Activated CD8-positive, alpha-beta T cell treated with anti-CD3 and anti-CD28 coated beads for 36 hours (primary cell): Measurements from ENCODE around the gene CD46. TPM values are rescaled to one million over a fixed set of nuclear protein-coding genes. Genes with fewer than 3 reads are reported as not detected.
A peak's percentile ranks its signal among the peaks of the same experiment; 100 is the strongest.

Source experiments
- ATAC-seq: fragments of 200-7000 bp; cut with Tn5 transposase; one replicate; pipeline ENCODE4 v1.10.0; 2021; ENCODE audit warnings: mild to moderate bottlenecking, moderate library complexity
- CTCF ChIA-PET: fragments of 350-600 bp; sonication (Branson Sonifier 250); formaldehyde crosslinking; loops from one replicate; lab custom pipeline; 2021; ENCODE audit warnings: antibody characterized with exemption; lab: Charles Lee
- POLR2A ChIA-PET: fragments of 350-600 bp; sonication (Branson Sonifier 250); formaldehyde crosslinking; loops from one replicate; lab custom pipeline; 2021; ENCODE audit warnings: antibody characterized with exemption; lab: Charles Lee
- DNase-seq: peaks from one replicate; pipeline ENCODE4 v3.0.0-alpha.2; 2020
- H3K27ac Mint-ChIP-seq: one replicate; pipeline ENCODE4 v1.8.0; 2021; ENCODE audit warnings: mild to moderate bottlenecking, mixed read lengths
- H3K27me3 Mint-ChIP-seq: one replicate; pipeline ENCODE4 v1.8.0; 2021; ENCODE audit warnings: mixed read lengths
- H3K36me3 Mint-ChIP-seq: one replicate; pipeline ENCODE4 v1.8.0; 2021; ENCODE audit warnings: low read depth, mixed read lengths
- H3K4me1 Mint-ChIP-seq: one replicate; pipeline ENCODE4 v1.8.0; 2021; ENCODE audit warnings: low read depth, mixed read lengths
- H3K4me3 Mint-ChIP-seq: one replicate; pipeline ENCODE4 v1.8.0; 2021; ENCODE audit warnings: mild to moderate bottlenecking, moderate library complexity, mixed read lengths
- H3K9me3 Mint-ChIP-seq: one replicate; pipeline ENCODE4 v1.8.0; 2021; ENCODE audit warnings: mixed read lengths
- intact Hi-C: fragments of 100-400 bp; cut with micrococcal nuclease; formaldehyde crosslinking; loops from one replicate; pipeline ENCODE4 v1.10.0; 2022
- total RNA-seq, 2 experiments: library from RNA; stranded (reverse); gene quantifications; one replicate each; pipeline ENCODE4 v1.2.3, GENCODE V29; 2021
- TF ChIP-seq, protein P1 (sequence below): fragments of 200-600 bp; IDR thresholded peaks from one replicate; pipeline ENCODE4 v1.8.0; 2022; ENCODE audit warnings: antibody characterized with exemption, mild to moderate bottlenecking

CD46 gene
- total RNA-seq, 2 experiments from 2014 or later: 77.7 to 84.3 TPM

DNA sequence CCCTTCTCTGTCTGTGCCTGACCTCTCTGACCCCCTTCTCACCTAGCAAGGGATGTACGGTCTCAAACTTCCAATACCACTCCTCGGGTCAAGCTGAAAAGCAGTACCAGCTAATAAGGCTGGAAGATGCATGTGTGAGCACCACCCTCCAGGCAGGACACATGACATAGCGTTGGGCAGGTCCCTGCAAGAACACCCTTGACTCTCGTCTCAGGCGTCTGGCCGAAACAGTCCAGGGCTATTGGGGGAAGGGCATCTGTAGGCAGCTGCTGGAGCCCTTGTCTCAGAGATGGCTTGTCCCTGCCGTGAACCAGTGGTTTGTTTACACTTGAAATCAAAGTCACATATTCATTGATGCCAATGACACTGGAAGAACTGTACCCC is 56.5 kb downstream of the CD46 start:
- H3K27ac Mint-ChIP-seq: no peak overlapping the region
- POLR2A ChIA-PET: no interaction called here
- intact Hi-C loops: no loop called here
- H3K4me1 Mint-ChIP-seq: peaks cover 44% of the 10 kb centered on the region
- TF ChIP-seq, protein P1, sequence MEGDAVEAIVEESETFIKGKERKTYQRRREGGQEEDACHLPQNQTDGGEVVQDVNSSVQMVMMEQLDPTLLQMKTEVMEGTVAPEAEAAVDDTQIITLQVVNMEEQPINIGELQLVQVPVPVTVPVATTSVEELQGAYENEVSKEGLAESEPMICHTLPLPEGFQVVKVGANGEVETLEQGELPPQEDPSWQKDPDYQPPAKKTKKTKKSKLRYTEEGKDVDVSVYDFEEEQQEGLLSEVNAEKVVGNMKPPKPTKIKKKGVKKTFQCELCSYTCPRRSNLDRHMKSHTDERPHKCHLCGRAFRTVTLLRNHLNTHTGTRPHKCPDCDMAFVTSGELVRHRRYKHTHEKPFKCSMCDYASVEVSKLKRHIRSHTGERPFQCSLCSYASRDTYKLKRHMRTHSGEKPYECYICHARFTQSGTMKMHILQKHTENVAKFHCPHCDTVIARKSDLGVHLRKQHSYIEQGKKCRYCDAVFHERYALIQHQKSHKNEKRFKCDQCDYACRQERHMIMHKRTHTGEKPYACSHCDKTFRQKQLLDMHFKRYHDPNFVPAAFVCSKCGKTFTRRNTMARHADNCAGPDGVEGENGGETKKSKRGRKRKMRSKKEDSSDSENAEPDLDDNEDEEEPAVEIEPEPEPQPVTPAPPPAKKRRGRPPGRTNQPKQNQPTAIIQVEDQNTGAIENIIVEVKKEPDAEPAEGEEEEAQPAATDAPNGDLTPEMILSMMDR: no peak
- CTCF ChIA-PET: interaction anchor here (3.6 kb wide), 1 partner anchor 10 kb away, joined by 29 read pairs; no protein-coding TSS in a partner anchor
- no peaks in the 10 kb centered on the region for H3K27me3 Mint-ChIP-seq
- H3K4me3 Mint-ChIP-seq: no peak overlapping the region
- ATAC-seq (no peak), DNase-seq (no peak)
- no peaks in the 10 kb centered on the region for H3K9me3 Mint-ChIP-seq
- peaks cover 16% of the 10 kb centered on the region for H3K36me3 Mint-ChIP-seq

DNA sequence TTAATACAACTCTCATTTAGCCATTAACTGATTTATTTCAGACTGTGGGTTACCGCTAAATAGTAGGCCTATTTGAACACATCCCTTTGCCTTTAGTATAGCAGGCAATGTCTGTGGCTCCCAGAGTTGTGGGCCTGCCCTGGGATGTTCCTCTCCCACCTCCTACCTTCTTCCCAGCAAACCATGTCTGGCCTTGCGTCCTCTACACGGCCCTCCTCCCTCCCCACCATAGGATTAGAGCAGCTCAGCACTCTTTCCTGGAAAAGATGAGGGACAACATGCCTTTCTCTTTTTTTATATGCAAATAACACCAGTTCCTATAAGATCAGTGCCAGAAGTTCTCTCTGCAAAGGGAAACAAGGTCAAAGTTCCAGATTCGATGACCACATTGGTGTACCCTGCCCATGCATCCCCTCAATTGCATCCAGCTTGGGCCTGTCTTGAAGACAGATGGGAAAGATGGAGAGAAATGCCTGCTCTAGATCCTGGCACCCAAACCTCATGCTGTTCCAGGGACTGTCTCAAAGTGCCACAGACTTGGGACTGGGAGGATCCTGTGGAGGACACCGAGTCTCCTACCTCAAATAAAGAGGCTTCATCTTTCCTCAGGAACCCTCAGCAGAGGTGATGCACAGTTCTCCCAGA is 57.2 kb downstream of the CD46 start:
- intact Hi-C loops: no loop called here
- Mint-ChIP-seq H3K36me3 (peaks cover 20% of the 10 kb centered on the region), H3K27ac (peak overlapping the region; percentile 11), H3K9me3 (no peaks in the 10 kb centered on the region), H3K4me1 (peaks cover 44% of the 10 kb centered on the region), H3K4me3 (no peak overlapping the region), H3K27me3 (no peaks in the 10 kb centered on the region)
- CTCF ChIA-PET: interaction anchor here (3.6 kb wide), 1 partner anchor 11 kb away, joined by 29 read pairs; no protein-coding TSS in a partner anchor
- POLR2A ChIA-PET: no interaction called here
- TF ChIP-seq, protein P1: no peak
- DNase-seq: no peak
- no peak for ATAC-seq

DNA sequence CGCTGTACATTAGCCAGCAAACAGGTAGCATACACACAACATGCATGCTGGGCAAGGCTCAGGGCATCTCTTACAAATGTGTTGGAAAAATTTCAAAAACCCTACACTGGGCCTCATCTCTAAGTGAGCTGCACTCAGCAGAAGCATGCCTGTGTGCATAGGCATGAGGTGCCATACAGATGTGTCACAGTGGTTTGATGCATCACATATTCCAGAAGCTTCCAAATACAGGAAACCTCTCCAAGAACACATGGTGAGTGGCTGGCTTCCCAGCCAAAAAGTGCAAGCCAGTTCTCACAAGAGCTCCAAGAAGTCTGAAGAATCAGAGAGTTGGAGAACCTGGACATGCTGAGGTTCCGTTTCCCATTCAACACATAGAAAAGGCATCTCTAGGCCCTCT is 58.3 kb downstream of the CD46 start:
- H3K9me3 Mint-ChIP-seq: no peaks in the 10 kb centered on the region
- H3K27me3 Mint-ChIP-seq: no peaks in the 10 kb centered on the region
- ATAC-seq (no peak), DNase-seq (no peak)
- no peak overlapping the region for H3K4me3 Mint-ChIP-seq
- ChIA-PET POLR2A (interaction anchor here (1.0 to 1.7 kb wide), 2 partner anchors 13 to 52 kb away, joined by 3 to 7 read pairs; no protein-coding TSS in a partner anchor), CTCF (interaction anchor here (0.8 to 2.7 kb wide), 7 partner anchors 11 to 153 kb away, joined by 3 to 15 read pairs (median 5); no protein-coding TSS in a partner anchor)
- H3K4me1 Mint-ChIP-seq: peaks cover 49% of the 10 kb centered on the region
- TF ChIP-seq, protein P1: no peak
- peaks cover 29% of the 10 kb centered on the region for H3K36me3 Mint-ChIP-seq
- peak overlapping the region; percentile 55 for H3K27ac Mint-ChIP-seq
- intact Hi-C loops: no loop called here

DNA sequence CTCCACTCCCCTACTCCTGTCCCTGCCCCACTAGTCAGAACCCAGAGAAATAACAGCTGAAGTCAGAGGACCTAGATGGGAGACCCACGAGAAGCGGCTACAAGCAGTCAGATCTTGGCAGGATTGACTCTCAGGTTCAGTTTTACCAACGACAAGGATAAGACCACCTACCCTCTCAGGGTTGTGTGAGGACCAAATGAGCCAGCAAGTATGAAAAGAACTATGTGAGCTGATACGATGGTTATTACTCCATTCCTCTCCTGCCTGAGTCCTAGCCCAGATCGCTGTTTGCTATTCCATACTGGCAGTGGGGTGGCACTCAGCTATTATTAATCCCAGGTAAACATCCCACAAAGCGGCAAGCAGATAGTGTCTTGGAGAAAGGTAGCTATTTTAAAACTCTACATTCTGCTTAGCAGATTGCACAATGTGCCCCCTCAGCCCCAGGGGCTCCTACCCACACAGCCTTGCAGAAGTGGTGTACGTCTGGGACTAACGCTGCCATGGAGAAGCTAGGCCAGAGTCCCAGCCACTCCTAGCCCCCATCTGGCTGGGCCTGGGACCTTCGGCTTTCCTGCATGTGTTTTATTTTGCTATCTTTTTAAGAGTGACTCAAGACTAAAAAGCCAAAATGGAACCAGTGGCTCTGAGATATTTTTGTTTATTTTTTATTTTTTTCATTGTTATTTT is 58.9 kb downstream of the CD46 start:
- Mint-ChIP-seq H3K27ac (peak overlapping the region; percentile 55), H3K9me3 (no peaks in the 10 kb centered on the region), H3K4me1 (peaks cover 55% of the 10 kb centered on the region), H3K27me3 (no peaks in the 10 kb centered on the region), H3K36me3 (peaks cover 32% of the 10 kb centered on the region), H3K4me3 (no peak overlapping the region)
- TF ChIP-seq, protein P1: no peak
- ChIA-PET CTCF (interaction anchor here (0.8 to 2.7 kb wide), 10 partner anchors 8 to 152 kb away, joined by 3 to 15 read pairs (median 7); no protein-coding TSS in a partner anchor), POLR2A (interaction anchor here (1.0 to 1.7 kb wide), 2 partner anchors 12 to 51 kb away, joined by 3 to 7 read pairs; no protein-coding TSS in a partner anchor)
- DNase-seq: no peak
- intact Hi-C loops: no loop called here
- ATAC-seq: no peak
